HUES48 (cell line): Measurements from ENCODE around the gene NPL.

Experiments
- H3K27ac ChIP-seq: one replicate; pipeline ENCODE4 v1.7.0; 2013; ENCODE audit warnings: low read depth, low read length, inconsistent platforms
- H3K27me3 ChIP-seq: 2 replicates; pipeline ENCODE4 v1.6.1; 2013; ENCODE audit warnings: mild to moderate bottlenecking, low read length; ENCODE audit not compliant: control insufficient read depth, insufficient read depth
- H3K36me3 ChIP-seq: 2 replicates; pipeline ENCODE4 v1.6.1; 2013; ENCODE audit warnings: low read length; ENCODE audit not compliant: control insufficient read depth, insufficient read depth
- H3K4me1 ChIP-seq: 2 replicates; pipeline ENCODE4 v1.6.1; 2013; ENCODE audit warnings: mild to moderate bottlenecking, low read length; ENCODE audit not compliant: control insufficient read depth, insufficient read depth
- H3K4me3 ChIP-seq: 2 replicates; pipeline ENCODE4 v1.5.1; 2013; ENCODE audit warnings: mild to moderate bottlenecking, low read depth, low read length
- H3K9ac ChIP-seq: 2 replicates; pipeline ENCODE4 v1.6.1; 2013; ENCODE audit warnings: mild to moderate bottlenecking, low read depth, low read length, moderate library complexity
- H3K9me3 ChIP-seq: 2 replicates; pipeline ENCODE4 v1.6.1; 2013; ENCODE audit warnings: low read length; ENCODE audit not compliant: control insufficient read depth, insufficient read depth

The NPL gene

DNA sequence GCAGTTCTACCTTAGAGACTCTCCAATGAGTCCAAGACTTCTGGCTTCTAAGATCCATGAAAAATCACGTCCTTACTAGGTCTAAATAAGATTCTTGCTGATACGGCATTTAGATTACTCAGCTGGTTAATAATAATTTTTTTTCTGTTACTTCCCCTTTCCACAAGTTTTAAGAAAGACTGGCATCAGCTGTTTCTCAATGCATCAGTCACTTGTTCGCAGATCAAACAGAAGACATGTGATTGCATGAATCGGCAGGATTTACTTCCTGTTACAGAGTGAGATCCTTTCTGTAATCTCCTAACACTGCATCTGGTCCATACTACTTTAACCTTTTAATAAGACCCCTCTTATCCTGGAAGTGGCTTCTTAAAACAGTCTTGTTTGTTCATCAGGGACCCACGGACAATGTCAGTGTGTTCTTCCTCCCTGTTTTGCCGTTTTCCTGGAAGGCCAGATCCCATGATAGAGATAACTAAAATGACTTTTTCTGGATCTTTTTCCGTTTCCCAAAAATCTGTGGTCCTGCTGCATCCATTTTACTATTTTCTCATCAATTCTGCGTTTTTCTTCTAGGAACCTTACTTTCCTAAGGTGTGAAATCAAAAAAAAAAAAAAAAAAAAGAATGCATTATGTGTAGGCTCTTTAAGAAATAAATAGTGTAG, 6.1 kb downstream of the NPL start:
- H3K27ac ChIP-seq, result no peak overlapping the region
- H3K36me3 ChIP-seq, result no peaks in the 10 kb centered on the region
- H3K9me3 ChIP-seq, result no peaks in the 10 kb centered on the region
- peaks cover 6% of the 10 kb centered on the region; the same call in 1 of the 2 replicates for H3K27me3 ChIP-seq
- no peak overlapping the region for H3K4me3 ChIP-seq
- H3K4me1 ChIP-seq, result no peaks in the 10 kb centered on the region
- H3K9ac ChIP-seq, result no peak overlapping the region

DNA sequence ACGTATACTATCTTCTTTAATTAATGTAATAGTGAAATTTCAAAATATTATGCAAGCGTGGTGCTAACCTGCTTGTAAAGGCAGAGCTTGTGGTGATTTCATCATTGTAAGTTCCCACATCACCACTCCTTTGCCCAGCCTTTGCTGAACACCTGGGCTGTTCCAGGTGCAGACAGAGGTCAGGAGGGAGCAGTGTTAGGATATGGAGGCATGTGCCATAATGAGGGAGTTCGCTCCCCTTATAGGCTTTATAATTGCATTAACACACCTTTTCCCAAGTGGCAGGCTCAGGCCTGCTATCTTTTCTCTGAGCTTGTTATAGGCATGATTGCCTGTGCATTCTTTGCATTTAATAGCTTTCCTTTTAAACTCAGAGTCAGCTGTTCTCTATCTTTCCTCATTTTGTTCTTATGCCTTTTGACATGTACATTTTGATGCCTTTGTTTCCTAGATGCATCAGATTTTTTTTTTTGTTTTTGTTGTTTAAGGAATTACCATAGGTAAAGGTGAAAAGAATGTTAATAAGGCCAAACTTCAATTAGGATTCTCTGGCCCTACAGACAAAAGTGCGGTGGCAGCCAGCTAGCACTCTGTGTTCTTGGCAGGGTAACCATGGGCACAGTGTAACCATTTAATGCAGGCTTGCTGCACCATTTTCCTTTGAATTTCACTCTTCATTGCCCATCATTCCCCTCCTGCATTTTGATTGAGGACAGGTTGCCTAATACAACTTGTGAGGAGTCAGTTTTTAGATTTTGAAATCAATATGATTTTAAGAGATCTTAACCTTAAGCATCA, 12.6 kb downstream of the NPL start:
- Histone ChIP-seq H3K27me3 (no peaks in the 10 kb centered on the region), H3K4me1 (peaks cover 16% of the 10 kb centered on the region), H3K27ac (no peak overlapping the region), H3K9me3 (no peaks in the 10 kb centered on the region), H3K36me3 (no peaks in the 10 kb centered on the region), H3K4me3 (no peak overlapping the region), H3K9ac (no peak overlapping the region)

DNA sequence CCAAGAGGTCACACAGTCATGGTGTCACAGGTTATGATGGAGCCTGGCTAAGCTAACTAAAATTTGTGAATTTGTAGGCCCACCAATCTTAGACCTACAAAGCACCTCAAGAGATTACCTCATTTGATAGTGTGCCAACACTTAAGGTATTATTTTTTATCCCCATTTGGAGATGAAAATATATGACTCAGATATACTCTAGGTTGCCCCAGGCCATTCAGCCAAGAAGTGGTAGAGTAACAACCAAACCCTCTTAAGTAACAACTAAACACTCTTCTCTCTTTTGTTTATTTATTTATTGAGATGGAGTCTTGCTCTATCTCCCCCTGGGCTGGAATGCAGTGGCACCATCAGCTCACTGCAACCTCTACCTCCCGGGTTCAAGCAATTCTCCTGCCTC, 14.3 kb downstream of the NPL start:
- Histone ChIP-seq H3K27ac (no peak overlapping the region), H3K9ac (no peak overlapping the region), H3K4me1 (peaks cover 16% of the 10 kb centered on the region), H3K27me3 (no peaks in the 10 kb centered on the region), H3K36me3 (no peaks in the 10 kb centered on the region), H3K4me3 (no peak overlapping the region), H3K9me3 (no peaks in the 10 kb centered on the region)

DNA sequence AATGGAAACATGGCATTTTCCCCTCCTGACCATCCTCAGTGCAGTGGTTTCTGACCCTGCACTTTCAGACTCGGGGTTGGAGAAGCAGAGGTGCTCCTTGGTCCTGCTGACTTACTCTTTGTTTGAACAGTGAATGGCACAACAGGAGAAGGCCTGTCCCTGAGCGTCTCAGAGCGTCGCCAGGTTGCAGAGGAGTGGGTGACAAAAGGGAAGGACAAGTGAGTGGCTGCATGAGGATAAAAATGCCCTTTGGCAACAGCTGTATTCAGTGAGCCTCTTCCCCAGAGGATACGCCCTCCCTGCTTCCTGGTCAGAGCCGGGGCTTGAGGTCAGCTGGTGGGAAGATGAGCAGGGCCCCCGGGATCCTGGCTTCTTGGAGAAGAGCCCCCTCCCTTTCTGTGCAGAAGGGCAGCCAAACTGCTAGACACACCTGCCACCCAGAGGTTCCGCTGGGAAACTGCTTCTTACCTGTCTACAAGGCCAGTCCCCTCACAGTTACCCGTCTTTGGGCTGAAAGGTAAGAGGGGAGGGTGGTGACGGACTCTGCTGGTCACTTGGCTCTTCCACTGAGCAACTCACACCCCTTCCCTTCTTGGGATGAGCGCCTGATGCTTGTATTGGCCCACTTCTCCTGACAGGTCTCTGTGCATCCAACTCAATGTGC, 16.6 kb downstream of the NPL start:
- H3K4me1 ChIP-seq, result peaks cover 16% of the 10 kb centered on the region
- no peak overlapping the region for H3K27ac ChIP-seq
- H3K9me3 ChIP-seq, result no peaks in the 10 kb centered on the region
- H3K36me3 ChIP-seq, result no peaks in the 10 kb centered on the region
- no peak overlapping the region for H3K9ac ChIP-seq
- H3K4me3 ChIP-seq, result no peak overlapping the region
- no peaks in the 10 kb centered on the region for H3K27me3 ChIP-seq

DNA sequence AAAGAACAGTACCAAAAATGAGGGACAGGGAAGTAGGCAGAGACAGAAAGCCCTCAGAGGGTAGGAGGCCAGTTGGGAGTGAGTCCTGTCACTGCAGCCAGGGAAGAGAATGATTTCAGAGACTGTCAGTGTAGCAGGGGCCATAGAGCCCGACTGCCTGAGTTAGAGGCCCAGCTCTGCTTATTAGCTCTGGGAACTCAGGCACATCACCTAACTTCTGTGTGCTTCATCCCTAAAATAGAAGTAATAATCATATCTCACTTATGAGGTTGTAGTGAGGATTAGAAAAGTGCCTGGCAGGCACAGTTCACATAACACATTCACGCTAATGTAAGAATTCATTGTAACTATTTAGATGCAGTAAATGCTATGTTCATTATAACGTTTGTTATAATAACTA, 18.3 kb downstream of the NPL start:
- peaks cover 4% of the 10 kb centered on the region; the same call in 1 of the 2 replicates for H3K4me1 ChIP-seq
- no peak overlapping the region for H3K27ac ChIP-seq
- no peak overlapping the region for H3K9ac ChIP-seq
- no peak overlapping the region for H3K4me3 ChIP-seq
- H3K27me3 ChIP-seq, result no peaks in the 10 kb centered on the region
- H3K36me3 ChIP-seq, result no peaks in the 10 kb centered on the region
- no peaks in the 10 kb centered on the region for H3K9me3 ChIP-seq

DNA sequence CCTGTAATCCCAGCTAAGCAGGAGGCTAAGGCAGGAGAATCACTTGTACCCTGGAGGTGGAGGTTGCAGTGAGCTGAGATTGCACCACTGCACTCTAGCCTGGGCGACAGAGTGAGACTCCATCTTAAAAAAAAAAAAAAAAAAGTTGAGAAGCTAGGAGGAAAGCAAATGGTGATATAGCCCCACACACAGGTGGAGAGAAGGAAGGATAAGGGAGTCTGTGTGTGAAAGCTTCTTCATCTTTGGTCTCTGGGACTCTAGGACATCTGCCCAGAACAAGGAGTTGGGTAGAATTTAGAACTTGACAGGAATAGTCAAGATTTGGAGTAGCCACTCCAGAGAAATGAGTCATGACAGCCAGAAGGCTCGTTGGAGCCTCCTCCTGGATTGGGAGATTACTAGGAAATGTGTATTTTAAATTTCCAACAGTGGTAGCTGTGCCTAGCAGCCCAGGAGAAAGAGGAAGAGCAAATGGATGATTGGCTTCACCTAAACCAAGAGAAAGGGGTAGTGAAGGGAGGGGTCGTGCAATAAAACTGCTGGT, 19.9 kb downstream of the NPL start:
- no peaks in the 10 kb centered on the region for H3K27me3 ChIP-seq
- H3K27ac ChIP-seq, result no peak overlapping the region
- H3K9me3 ChIP-seq, result no peaks in the 10 kb centered on the region
- H3K4me3 ChIP-seq, result no peak overlapping the region
- peaks cover 4% of the 10 kb centered on the region; the same call in 1 of the 2 replicates for H3K4me1 ChIP-seq
- H3K36me3 ChIP-seq, result no peaks in the 10 kb centered on the region
- no peak overlapping the region for H3K9ac ChIP-seq

DNA sequence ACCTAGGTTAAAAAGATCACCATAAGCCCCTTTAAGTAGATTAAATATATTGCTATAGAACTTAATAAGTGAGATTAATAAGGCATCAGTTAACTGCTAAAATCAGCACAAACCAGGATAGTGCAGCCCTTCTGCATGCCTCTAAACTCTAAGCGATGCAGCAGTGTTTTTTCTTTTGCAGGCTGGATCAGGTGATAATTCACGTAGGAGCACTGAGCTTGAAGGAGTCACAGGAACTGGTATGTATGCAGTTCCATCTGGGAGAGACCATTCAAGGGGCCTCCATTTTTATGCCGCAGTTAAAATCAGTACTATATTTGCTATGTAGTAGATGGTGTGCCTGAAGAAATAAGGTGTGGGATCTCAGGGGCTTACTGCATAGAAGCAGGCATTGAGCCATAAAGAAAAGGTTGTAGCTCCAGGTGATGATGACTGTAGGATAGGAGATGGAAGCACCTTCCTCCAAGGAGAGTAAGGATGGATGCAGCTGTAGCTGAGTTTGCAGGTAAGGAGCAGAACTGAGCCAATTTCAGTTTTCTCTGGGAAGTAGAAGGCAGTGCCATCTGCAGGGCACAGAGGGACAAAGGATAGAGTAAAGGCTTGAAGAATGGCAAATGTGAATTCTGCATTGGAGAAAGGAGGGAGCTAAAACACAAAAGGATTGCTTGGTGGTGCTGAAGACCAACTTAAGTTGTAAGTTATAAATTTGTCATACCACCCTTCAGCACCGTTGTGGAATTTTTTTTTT, 22.6 kb downstream of the NPL start:
- H3K4me3 ChIP-seq, result no peak overlapping the region
- no peaks in the 10 kb centered on the region for H3K9me3 ChIP-seq
- H3K27ac ChIP-seq, result no peak overlapping the region
- H3K36me3 ChIP-seq, result no peaks in the 10 kb centered on the region
- H3K4me1 ChIP-seq, result no peaks in the 10 kb centered on the region
- no peak overlapping the region for H3K9ac ChIP-seq
- no peaks in the 10 kb centered on the region for H3K27me3 ChIP-seq

DNA sequence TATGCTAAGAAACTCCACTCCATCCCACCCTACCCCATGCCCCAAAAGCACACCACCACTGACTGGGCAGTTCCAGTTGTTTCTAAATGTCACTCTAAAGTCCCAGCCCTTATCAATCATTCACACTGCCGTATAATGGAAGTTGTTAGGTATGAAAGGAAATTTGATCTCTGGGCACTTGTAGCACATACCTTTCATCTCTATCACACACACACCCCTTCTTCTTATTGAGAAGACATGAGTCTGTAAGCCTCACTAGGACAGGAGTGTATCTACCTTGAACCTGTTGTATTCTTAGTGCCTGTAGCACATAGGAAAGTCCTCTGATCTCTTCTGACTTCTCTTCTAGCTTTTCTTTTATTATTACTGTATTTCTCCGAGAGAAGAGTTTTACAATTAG, 27.3 kb downstream of the NPL start:
- Histone ChIP-seq H3K27me3 (no peaks in the 10 kb centered on the region), H3K27ac (no peak overlapping the region), H3K9me3 (no peaks in the 10 kb centered on the region), H3K4me3 (no peak overlapping the region), H3K4me1 (no peaks in the 10 kb centered on the region), H3K36me3 (no peaks in the 10 kb centered on the region), H3K9ac (no peak overlapping the region)

DNA sequence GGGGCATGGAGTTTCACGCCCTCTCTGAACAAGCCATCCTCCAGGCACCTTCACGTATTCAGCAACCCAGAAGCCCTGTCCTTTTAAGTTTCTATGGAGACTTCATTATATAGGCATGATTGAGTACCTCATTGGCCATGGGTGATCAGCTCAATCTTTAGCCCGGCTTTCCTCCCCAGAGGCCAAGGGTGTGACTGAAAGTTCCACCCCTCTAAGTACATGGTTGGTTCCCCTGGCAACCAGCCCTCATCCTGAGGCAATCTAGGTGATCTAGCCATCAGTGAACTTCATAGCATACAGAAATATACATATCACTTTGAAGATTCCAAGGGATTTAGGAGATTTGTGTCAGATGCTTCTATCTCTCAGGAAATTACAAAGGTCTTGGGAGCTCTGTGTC, 28.2 kb downstream of the NPL start:
- Histone ChIP-seq H3K9ac (no peak overlapping the region), H3K4me3 (no peak overlapping the region), H3K27me3 (no peaks in the 10 kb centered on the region), H3K36me3 (no peaks in the 10 kb centered on the region), H3K9me3 (no peaks in the 10 kb centered on the region), H3K4me1 (no peaks in the 10 kb centered on the region), H3K27ac (no peak overlapping the region)

DNA sequence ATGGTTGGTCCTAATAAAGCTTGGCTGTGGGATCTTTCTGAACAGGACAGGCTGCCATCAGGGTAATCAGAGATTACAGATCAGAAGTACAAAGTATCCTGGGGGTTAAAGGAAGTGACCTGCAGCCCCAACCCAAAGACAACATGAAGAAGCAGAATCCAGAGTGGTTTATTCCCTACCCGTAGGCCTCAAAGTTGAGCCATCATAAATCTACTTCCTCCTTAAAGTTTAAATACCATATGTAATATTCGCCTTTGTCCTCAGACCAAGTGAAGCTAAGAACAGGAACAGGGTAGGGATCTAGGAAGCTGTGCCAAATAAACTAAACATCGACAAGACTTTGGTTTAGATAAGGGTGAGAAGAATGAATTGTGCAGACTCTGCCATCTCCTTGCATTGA, 33.6 kb downstream of the NPL start:
- H3K9me3 ChIP-seq, result no peaks in the 10 kb centered on the region
- H3K4me1 ChIP-seq, result no peaks in the 10 kb centered on the region
- no peak overlapping the region for H3K27ac ChIP-seq
- H3K36me3 ChIP-seq, result no peaks in the 10 kb centered on the region
- no peak overlapping the region for H3K9ac ChIP-seq
- no peak overlapping the region for H3K4me3 ChIP-seq
- H3K27me3 ChIP-seq, result no peaks in the 10 kb centered on the region
